Loucy (cell line): ENCODE data around the gene FAR2.
"Not testable (repeated sequence)": the region's sequence is repeated elsewhere in the genome, so short reads cannot be mapped to it uniquely, and the experiment has no call there.

Experiments used
- EZH2phosphoT487 ChIP-seq: fragments of 200-600 bp; IDR thresholded peaks from 2 replicates; pipeline ENCODE4 v1.6.1; 2018; ENCODE audit warnings: antibody characterized with exemption, mild to moderate bottlenecking, moderate library complexity, borderline replicate concordance
- TF ChIP-seq, protein P1 (sequence below): fragments of 200-600 bp; sonication (generic); conservative IDR thresholded peaks from 2 replicates; pipeline ENCODE4 v1.5.1; 2014; ENCODE audit warnings: mild to moderate bottlenecking, antibody characterized with exemption, low read length

GRCh38 chr12:29138256-29138655 is 10.8 kb upstream of the FAR2 start:
- TF ChIP-seq, protein P1, sequence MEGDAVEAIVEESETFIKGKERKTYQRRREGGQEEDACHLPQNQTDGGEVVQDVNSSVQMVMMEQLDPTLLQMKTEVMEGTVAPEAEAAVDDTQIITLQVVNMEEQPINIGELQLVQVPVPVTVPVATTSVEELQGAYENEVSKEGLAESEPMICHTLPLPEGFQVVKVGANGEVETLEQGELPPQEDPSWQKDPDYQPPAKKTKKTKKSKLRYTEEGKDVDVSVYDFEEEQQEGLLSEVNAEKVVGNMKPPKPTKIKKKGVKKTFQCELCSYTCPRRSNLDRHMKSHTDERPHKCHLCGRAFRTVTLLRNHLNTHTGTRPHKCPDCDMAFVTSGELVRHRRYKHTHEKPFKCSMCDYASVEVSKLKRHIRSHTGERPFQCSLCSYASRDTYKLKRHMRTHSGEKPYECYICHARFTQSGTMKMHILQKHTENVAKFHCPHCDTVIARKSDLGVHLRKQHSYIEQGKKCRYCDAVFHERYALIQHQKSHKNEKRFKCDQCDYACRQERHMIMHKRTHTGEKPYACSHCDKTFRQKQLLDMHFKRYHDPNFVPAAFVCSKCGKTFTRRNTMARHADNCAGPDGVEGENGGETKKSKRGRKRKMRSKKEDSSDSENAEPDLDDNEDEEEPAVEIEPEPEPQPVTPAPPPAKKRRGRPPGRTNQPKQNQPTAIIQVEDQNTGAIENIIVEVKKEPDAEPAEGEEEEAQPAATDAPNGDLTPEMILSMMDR, result not testable (repeated sequence)
- not testable (repeated sequence) for TF ChIP-seq EZH2phosphoT487
